RKO (cell line): ENCODE measurements around the gene LIPJ.

Source experiments
- DNase-seq: peaks from one replicate; pipeline ENCODE4 v3.0.0-alpha.2; 2016; ENCODE audit warnings: low spot score

Gene LIPJ

GRCh38 chr10:88586462-88586861 is at the start of gene LIPJ:
LIPJ (plus strand) TSS chr10:88586762; CDS start chr10:88590688, 3,926 bp downstream.
- no peak for DNase-seq

GRCh38 chr10:88537322-88537721 is 49.2 kb upstream of the LIPJ start:
- DNase-seq: no peak

DNA sequence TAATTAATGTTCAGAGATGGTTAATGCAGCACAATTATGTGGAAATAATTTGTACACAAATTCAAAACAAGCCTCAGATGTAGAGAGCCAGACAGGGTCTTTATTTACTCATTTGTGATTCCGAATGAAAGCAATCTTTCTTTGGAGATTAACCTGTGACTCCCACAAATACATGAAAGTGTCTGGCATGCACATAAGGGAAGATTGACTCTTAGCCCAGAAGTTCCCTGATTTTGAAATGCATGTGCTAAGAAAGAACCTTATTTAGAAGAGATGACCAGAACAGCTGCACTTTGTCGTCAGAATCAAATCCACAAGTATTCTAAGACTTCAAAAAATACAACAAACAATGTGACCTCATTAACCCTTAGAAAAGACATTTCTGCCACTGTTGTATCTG is 48.5 kb upstream of the LIPJ start:
- DNase-seq: no peak

DNA sequence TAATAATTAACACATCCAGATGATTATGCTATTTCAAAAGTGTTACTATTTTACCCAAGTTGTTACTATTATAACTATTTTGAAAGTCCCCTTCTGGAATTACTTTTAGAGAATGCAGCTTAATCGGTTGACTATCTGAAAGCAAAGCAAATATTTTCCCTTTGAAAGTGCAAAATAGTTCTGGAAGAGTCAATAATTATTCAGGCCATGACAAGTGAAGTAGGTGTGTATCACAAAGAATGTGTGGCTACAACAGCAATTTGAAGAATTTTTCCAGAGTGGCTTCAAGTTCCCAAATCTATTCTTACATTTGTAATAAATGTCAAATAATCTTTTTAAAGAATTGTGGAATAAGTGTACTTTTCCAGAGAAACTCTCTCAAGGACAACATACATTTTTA is 46.2 kb upstream of the LIPJ start:
- DNase-seq: no peak

DNA sequence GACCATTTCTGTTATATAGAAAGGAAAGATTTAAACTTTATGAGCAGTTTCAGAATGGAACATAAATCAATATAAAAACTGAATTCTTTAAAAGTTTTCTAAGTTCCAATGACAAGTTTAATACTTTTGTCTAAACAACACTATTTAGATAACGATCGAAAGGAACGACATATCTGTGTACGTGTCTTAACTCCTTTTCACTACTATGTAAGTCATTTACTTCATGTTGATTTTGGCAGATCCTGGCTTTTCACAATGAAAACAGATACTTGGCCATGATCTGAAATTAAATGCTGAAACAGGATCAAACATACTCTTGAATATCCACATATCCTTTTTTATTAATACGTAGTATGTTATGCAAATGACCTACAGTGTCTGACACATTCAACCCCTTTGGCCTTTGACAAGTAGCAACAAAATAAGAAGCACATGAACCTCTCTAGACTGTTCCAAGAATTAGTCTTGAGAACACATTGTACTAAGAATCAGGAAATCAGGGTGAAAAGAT is 45.4 kb upstream of the LIPJ start:
- no peak for DNase-seq

GRCh38 chr10:88542522-88542921 is 44.0 kb upstream of the LIPJ start:
- DNase-seq: no peak

GRCh38 chr10:88544140-88544870 is 42.3 kb upstream of the LIPJ start:
- DNase-seq: no peak

DNA sequence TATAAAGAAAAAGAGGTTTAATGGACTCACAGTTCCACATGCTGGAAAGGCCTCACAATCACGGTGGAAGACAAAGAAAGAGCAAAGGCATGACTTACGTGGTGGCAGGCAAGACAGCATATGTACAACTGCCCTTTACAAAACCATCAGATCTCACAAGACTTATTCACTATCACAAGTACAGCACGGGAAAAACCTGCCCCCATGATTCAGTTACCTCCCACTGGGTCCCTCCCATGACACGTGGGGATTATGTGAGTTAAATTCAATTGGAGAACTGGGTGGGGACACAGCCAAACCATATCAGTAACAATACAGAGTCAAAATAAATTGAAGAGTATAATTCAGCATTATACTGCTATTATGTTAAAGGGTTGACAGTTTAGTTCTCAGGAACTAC is 41.2 kb upstream of the LIPJ start:
- no peak for DNase-seq

DNA sequence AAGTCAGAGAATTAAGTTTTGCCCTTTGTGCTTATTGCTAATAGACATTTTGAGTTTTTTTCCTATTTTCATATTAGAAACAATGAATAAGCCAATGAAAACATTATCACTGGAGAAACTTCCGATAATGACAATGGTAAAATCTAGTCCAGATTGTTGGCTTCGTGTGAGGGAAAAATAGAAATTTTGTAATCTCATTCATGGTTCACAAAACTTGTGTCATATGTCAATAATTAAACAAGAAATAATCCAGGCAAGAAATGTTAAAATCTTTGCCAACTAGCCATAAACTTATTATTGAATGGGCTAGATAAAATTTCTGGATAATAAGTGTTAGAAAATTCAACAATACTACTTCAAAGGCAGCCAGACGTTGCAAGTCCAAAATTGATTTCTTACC is 40.1 kb upstream of the LIPJ start:
- no peak for DNase-seq

DNA sequence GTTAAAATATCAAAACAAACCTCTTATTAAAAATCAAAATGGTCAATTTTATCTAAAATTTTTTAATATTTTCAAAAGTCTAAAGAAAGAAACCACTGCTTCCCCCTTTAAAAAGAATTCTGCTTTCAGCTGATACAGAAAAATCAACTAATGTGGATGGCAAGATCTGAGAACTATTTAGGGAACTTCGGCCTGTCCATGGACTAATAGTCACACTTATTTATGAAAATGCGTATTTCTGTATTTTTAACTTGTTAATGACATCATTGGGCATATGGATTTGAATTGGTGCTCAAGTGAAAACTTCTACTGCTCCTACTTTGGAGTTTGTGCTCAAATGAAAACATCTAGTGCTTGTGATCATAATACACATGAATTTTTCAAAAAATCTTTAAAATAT is 35.3 kb upstream of the LIPJ start:
- no peak for DNase-seq

GRCh38 chr10:88553116-88553752 is 33.3 kb upstream of the LIPJ start:
- peak; percentile 76 for DNase-seq

DNA sequence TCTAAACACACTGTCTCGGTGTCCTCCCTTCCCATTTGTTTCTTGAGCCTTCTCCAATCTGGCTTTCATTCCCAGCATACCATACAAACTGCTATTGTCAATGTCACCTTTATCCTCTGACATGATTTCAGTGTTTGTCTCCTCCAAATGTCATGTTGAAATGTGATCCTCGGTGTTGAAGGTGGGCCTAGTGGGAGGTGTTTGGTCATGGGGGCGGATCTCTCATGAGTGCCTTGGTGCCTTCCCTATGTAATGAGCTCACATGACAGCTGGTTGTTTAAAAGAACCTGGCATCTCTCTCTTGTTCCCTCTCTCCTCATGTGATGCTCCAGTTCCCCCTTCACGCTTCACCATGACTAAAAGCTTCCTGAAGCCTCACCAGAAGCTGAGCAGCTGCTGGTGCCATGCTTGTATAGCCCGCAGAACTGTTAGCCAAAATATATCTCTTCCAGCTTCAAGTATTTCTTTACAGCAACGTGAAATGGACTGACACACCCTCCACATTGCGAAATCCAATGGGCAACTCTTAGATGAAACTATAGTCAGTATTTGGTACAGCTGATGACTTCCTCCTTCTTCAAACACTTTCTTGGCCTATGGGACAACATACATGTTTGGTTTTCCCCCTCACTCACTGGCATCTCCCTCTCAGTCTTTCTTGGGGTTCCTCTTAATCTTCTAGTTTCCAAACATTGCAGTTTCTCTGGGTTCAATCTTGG is 31.2 kb upstream of the LIPJ start:
- no peak for DNase-seq

GRCh38 chr10:88557256-88557655 is 29.3 kb upstream of the LIPJ start:
- no peak for DNase-seq

DNA sequence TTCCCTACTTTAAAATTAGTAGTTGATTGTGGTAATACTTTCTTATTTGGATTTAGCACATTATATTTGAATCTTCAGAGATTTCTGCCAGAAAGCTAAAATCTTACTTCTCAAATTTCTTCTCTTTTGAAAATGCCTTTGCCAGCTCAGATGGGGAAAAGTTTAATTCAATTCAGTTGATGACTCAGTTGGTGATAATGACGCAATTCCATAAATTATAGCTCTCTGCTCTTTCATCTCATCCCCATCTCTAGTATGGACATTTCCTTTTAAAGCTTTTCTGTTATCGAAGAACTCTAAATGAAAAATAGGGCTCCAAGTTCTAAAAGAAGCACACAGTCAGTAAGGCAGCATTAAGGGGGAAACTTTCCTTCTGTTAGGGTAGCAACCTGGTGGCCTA is 28.9 kb upstream of the LIPJ start:
- DNase-seq: no peak

DNA sequence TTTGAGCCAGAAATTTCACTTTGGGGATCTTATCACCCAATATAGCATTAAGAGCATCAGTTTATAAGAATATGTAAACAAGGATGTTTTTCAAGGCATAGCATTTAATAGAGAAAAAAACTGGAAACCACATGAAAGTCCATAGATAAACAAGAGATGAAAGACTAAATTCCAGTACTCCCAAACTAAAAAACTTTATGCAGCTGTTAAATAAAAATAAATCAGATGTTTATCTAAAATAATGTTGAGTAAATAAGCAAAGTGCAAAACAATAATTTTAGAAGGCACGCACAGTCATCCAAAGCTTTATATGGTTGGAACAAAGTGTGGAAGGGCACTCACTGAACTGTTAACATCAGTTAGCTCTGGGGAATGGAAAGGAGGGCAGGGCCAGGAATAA is 24.4 kb upstream of the LIPJ start:
- DNase-seq: no peak

DNA sequence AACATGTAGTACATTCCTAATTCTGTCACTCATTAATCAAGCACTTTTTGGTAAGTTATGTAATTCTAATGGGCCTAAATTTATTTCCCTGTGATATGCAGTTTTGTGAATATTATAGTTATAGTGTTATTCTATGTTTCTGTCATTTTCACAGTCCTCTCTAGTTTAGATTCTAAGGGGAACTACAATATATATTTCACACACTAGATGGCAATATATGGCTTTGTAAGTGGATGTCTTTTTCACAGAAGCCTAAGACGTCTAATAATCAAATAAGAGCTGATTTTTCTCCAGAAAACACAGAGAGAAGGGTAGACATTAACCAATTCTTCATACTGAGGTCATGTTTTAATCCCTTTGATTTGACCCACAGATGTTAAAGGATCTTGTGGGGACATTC is 21.5 kb upstream of the LIPJ start:
- peak; percentile 54 for DNase-seq

DNA sequence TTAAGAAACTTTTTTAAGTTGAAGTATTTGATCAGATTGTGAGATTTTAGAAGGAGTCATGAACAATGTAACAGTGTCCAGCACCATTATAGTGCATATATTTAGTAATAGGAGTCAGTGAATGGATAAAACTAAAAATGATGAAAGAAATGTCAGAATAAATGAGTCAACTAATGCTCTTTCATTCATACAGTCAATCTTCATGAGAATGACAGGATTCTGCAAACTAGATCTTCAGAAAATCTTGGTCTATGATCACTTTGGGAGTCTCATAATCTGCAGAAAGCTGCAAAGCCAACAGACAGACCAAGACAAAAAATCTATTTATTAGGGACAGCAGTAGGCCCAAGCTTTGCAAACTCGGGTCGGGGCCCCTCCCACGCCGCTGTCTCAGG is 4.2 kb upstream of the LIPJ start:
- no peak for DNase-seq

DNA sequence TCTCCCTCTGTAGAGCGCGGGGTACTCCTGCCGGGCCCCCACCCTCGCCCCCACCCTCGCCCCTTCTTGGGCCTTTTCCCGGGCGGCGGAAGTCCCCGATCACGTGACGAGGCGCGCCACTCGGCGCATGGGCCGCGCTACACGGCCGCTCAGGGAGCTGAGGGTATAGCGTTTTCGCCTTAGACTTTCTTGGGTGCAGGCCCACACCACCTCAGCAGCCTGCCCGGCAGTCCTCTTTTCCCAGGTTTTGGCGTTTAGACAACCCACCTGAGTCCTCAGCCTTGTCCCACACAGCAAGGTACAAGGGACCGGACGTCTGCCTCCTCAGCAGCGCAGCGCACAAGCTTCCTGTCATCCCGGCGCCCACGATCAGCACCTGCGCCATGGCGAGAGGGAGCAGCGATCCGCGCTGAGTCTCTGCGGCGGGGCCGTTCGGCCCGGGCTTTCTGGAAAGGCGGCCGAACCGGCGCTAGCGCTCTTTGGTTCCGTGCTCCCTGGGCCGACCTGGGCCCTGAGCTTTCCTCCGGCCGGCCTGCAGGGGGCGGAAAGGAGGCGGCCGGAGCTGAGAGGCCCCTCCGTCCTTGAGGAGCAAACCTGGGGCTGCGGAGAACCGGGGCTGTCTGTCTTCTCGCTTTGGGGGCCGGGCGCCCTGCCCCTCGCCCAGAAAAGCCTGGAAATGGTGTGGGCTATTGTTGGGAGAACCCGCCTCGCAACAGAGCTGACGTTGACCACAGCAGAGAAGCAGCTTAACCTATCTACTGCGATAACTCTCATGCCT is 3.6 kb upstream of the LIPJ start, which contains the start of gene RNLS:
Gene RNLS (minus strand): TSS at position 513 of the 778 bp plus-strand sequence.
- no peak for DNase-seq

DNA sequence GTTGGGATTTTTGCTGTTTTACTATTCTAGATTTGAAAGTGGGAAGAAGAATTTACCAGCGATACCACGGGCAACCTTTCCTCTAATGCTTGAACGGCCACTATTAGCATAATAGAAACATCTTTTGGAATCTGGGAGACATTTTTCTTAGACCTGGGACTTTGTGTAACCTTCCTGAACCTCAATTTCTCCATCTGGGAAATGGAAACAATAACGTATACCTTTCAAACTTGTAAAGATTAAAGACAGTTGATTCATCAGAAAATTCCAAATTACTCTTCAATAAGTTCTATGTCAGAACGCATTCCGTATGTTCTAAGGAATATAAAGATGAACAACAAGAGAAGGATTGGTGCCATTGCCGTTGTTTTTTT is 3.0 kb upstream of the LIPJ start:
- no peak for DNase-seq

- no peak for DNase-seq
Observed at GRCh38 chr10:88592381-88592780, 5.8 kb downstream of the LIPJ start.

DNA sequence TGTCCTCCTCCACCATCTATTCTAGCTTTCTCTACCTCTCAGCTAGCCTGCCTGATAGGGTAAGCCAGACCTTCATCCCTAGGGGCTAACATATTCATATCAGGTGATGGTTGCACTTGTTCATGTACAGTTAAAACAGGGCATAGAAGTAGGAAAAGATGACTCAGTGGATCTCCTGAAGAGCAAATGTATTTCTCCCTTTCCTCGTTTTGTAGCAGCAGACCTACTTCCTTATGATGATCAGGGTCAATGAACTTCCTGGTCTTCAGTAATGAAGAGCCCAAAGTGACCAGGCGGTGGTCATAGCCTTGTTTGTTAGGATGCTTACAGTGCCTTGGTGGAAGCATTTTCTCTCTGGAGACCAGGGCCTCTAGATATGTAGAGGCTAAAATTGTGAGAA is 6.3 kb downstream of the LIPJ start:
- no peak for DNase-seq

DNA sequence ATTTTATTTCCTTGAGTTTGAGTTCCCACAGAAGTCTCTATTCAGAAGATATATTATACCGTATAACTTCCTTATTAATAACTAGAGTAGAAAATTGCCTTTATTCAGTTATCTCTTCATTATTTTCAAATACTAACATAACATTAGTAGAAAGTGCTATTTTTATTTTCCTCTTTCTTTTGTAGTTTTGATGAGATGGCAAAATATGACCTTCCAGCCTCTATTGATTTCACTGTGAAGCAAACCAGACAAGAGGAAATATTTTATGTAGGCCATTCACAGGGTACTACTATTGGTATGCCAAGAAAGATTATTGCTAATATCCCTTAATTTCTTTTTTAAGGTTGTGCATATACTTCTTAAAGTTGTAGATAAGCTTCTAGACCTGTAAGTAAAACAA is 7.9 kb downstream of the LIPJ start:
- no peak for DNase-seq
